Measurements from ENCODE around the gene TMEM59.
"Not testable (repeated sequence)": the region's sequence is repeated elsewhere in the genome, so short reads cannot be mapped to it uniquely, and the experiment has no call there.

The TMEM59 gene

GRCh38 chr1:54013393-54014008, 39.5 kb downstream of the TMEM59 start:
- DNase-seq (ENCODE audit: low read depth in 2 of 2): no peak

GRCh38 chr1:54012863-54013262, 40.1 kb downstream of the TMEM59 start:
- no peak for DNase-seq (ENCODE audit: low read depth in 2 of 2)

- DNase-seq (ENCODE audit: low read depth in 2 of 2): no peak
Observed at GRCh38 chr1:54012008-54012325, 41.0 kb downstream of the TMEM59 start.

- no peak for DNase-seq (ENCODE audit: low read depth in 2 of 2)
Observed at GRCh38 chr1:54011316-54012007, 41.5 kb downstream of the TMEM59 start.

GRCh38 chr1:54010415-54011117, 42.4 kb downstream of the TMEM59 start:
- no peak for DNase-seq (ENCODE audit: low read depth in 2 of 2)

- no peak for DNase-seq (ENCODE audit: low read depth in 2 of 2)
Observed at GRCh38 chr1:54009406-54009805, 43.6 kb downstream of the TMEM59 start.

GRCh38 chr1:54008876-54009275, 44.1 kb downstream of the TMEM59 start:
- DNase-seq (ENCODE audit: low read depth in 2 of 2): no peak

GRCh38 chr1:54007613-54008012, 45.4 kb downstream of the TMEM59 start:
- DNase-seq (ENCODE audit: low read depth in 2 of 2): no peak

GRCh38 chr1:54006508-54006907, 46.5 kb downstream of the TMEM59 start:
- no peak for DNase-seq (ENCODE audit: low read depth in 2 of 2)

GRCh38 chr1:54004481-54005049, 48.4 kb downstream of the TMEM59 start:
- no peak for DNase-seq (ENCODE audit: low read depth in 2 of 2)

- not testable (repeated sequence) for DNase-seq (ENCODE audit: low read depth in 2 of 2)
Observed at GRCh38 chr1:54003750-54004480, 49.1 kb downstream of the TMEM59 start.

- no peak for DNase-seq (ENCODE audit: low read depth in 2 of 2)
Observed at GRCh38 chr1:54003249-54003646, 49.8 kb downstream of the TMEM59 start.

- DNase-seq (ENCODE audit: low read depth in 2 of 2): no peak
Observed at GRCh38 chr1:54002544-54003248, 50.3 kb downstream of the TMEM59 start.

GRCh38 chr1:54001591-54001990, 51.4 kb downstream of the TMEM59 start:
- no peak for DNase-seq (ENCODE audit: low read depth in 2 of 2)

- no peak for DNase-seq (ENCODE audit: low read depth in 2 of 2)
Observed at GRCh38 chr1:53999920-54000319, 53.1 kb downstream of the TMEM59 start.

- no peak for DNase-seq (ENCODE audit: low read depth in 2 of 2)
Observed at GRCh38 chr1:53998223-53998622, 54.8 kb downstream of the TMEM59 start.

GRCh38 chr1:53995683-53996082, 57.3 kb downstream of the TMEM59 start:
- DNase-seq (ENCODE audit: low read depth in 2 of 2): no peak

GRCh38 chr1:53994516-53994915, 58.5 kb downstream of the TMEM59 start:
- not testable (repeated sequence) for DNase-seq (ENCODE audit: low read depth in 2 of 2)

GRCh38 chr1:53992085-53992874, 60.7 kb downstream of the TMEM59 start:
- no peak for DNase-seq (ENCODE audit: low read depth in 2 of 2)

GRCh38 chr1:53987880-53988279, 65.1 kb downstream of the TMEM59 start:
- no peak for DNase-seq (ENCODE audit: low read depth in 2 of 2)

GRCh38 chr1:53986458-53986857, 66.5 kb downstream of the TMEM59 start:
- no peak for DNase-seq (ENCODE audit: low read depth in 2 of 2)
